ENCODE data around the gene RAE1. TPM values are rescaled to one million over a fixed set of nuclear protein-coding genes. Genes with fewer than 3 reads are reported as not detected.
A peak's percentile ranks its signal among the peaks of the same experiment; 100 is the strongest.

Gene RAE1
- total RNA-seq, 1 experiment from 2014 or later, result 53.1 TPM

DNA sequence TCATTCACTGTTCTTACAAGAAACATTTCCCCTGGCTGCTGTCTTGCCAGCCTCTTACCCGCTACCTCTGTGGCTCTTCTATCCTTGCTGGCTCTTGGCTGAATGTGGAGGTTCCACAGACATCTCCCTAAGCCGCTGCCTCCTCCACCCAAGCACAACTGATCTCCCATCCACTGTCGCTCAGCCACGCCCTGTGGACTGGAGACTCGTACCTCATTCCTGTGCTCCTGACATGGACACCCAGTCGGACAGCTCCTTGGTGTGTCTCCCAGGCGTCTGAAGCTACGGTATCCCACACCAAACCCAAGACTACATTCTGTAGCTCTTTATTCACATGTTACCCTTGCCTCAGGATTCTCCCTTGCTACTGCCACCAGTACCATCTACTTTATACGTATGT lies 19.3 kb downstream of the RAE1 start:
- H4K91ac ChIP-seq (ENCODE audit: insufficient read length, low read depth, low read length), result no peak overlapping the region
- no peak overlapping the region for H3K27ac ChIP-seq (ENCODE audit: insufficient read length, low read depth, low read length)
- H3K79me2 ChIP-seq (ENCODE audit: insufficient read depth, low read length), result no peaks in the 10 kb centered on the region
- H3K23me2 ChIP-seq (ENCODE audit: insufficient read length, low read depth, low read length, poor library complexity, severe bottlenecking), result no peaks in the 10 kb centered on the region
- H4K20me1 ChIP-seq (ENCODE audit: control insufficient read depth, insufficient read depth, insufficient read length), result no peaks in the 10 kb centered on the region
- TF ChIP-seq, protein P1, sequence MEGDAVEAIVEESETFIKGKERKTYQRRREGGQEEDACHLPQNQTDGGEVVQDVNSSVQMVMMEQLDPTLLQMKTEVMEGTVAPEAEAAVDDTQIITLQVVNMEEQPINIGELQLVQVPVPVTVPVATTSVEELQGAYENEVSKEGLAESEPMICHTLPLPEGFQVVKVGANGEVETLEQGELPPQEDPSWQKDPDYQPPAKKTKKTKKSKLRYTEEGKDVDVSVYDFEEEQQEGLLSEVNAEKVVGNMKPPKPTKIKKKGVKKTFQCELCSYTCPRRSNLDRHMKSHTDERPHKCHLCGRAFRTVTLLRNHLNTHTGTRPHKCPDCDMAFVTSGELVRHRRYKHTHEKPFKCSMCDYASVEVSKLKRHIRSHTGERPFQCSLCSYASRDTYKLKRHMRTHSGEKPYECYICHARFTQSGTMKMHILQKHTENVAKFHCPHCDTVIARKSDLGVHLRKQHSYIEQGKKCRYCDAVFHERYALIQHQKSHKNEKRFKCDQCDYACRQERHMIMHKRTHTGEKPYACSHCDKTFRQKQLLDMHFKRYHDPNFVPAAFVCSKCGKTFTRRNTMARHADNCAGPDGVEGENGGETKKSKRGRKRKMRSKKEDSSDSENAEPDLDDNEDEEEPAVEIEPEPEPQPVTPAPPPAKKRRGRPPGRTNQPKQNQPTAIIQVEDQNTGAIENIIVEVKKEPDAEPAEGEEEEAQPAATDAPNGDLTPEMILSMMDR (conservative IDR thresholded peaks at IDR 0.05), result no peak
- H3K9ac ChIP-seq (ENCODE audit: extremely low read depth, insufficient read length, low read length), result no peak overlapping the region
- no peak overlapping the region for H3K4ac ChIP-seq (ENCODE audit: low read depth, low read length)
- H2AFZ ChIP-seq (ENCODE audit: low read length), result no peak overlapping the region
- no peak overlapping the region for H2BK12ac ChIP-seq (ENCODE audit: insufficient read length, low read depth, low read length)
- H3K9me3 Mint-ChIP-seq, result no peaks in the 10 kb centered on the region
- H3K79me1 ChIP-seq (ENCODE audit: insufficient read depth, low read depth, low read length, poor library complexity, severe bottlenecking), result no peaks in the 10 kb centered on the region
- 0 out of 7 replicates have a peak overlapping the region, but pooled peaks of 1 of the 3 experiments have one; percentile 77 for H3K27ac Mint-ChIP-seq
- no peaks in the 10 kb centered on the region for H3K4me1 ChIP-seq (ENCODE audit: insufficient read depth, low read length)
- H4K5ac ChIP-seq (ENCODE audit: insufficient read length, low read depth, low read length), result no peak overlapping the region
- H3K14ac ChIP-seq (ENCODE audit: insufficient read depth, low read length), result no peak overlapping the region
- H3K4me2 ChIP-seq (ENCODE audit: insufficient read depth, insufficient read length, low read length), result no peak overlapping the region
- no peak overlapping the region for H2BK5ac ChIP-seq (ENCODE audit: insufficient read length, low read length)
- H3K9me3 ChIP-seq (ENCODE audit: control insufficient read depth, low read depth, low read length), result no peaks in the 10 kb centered on the region
- H3K23ac ChIP-seq (ENCODE audit: insufficient read length, low read depth, low read length), result no peak overlapping the region
- H3T11ph ChIP-seq (ENCODE audit: low read length), result no peak overlapping the region
- H3K27me3 Mint-ChIP-seq (ENCODE audit: low read depth), result no peaks in the 10 kb centered on the region
- no peak overlapping the region for H3K56ac ChIP-seq (ENCODE audit: insufficient read length, low read depth, low read length)
- H3K36me3 Mint-ChIP-seq (ENCODE audit: insufficient read depth in 1 of 3, low read depth in 3 of 3), result peaks cover 59 to 98% (median 95%) of the 10 kb centered on the region in 3 experiments
- H2BK15ac ChIP-seq (ENCODE audit: low read depth, low read length), result no peak overlapping the region
- no peak overlapping the region for H2AK5ac ChIP-seq (ENCODE audit: insufficient read length, low read length)
- H2BK20ac ChIP-seq (ENCODE audit: low read depth, low read length, poor library complexity, severe bottlenecking), result no peak overlapping the region
- no peak overlapping the region for H3K4me3 Mint-ChIP-seq
- no peak for DNase-seq
- peaks cover 9 to 10% of the 10 kb centered on the region in 2 experiments for H3K4me1 Mint-ChIP-seq
- H3K27me3 ChIP-seq (ENCODE audit: insufficient read depth, low read length), result no peaks in the 10 kb centered on the region
- no peak overlapping the region for H2BK120ac ChIP-seq (ENCODE audit: low read depth, low read length, poor library complexity, severe bottlenecking)
- H3K18ac ChIP-seq (ENCODE audit: insufficient read length, low read depth, low read length), result no peak overlapping the region
- no CpG with 5 or more reads among the region's 9 CpGs for WGBS (ENCODE audit: extremely low coverage, insufficient read length, low lambda C conversion rate)
- no peak overlapping the region for H4K8ac ChIP-seq (replicated peaks; ENCODE audit: insufficient read length, low read depth, low read length)
